Common myeloid progenitor, CD34-positive (primary cell): ENCODE measurements around the gene CDON.

Source experiments
- CTCF ChIA-PET: fragments of 350-600 bp; sonication (Branson Sonifier 250); formaldehyde crosslinking; loops from one replicate; lab custom pipeline; 2021; ENCODE audit warnings: antibody characterized with exemption; lab: Charles Lee
- POLR2A ChIA-PET: fragments of 350-600 bp; sonication (Branson Sonifier 250); formaldehyde crosslinking; loops from one replicate; lab custom pipeline; 2021; ENCODE audit warnings: antibody characterized with exemption; lab: Charles Lee
- DNase-seq, 3 donors: peaks; one replicate each; pipeline versions ENCODE4 v3.0.0 to v3.0.0-alpha.2; 2013
- H3K27ac ChIP-seq, 2 experiments: 1 replicate in 1 of 2; 2 replicates in 1 of 2; pipeline ENCODE4 v1.7.0; 2013; ENCODE audit warnings: inconsistent platforms in 2 of 2, low read length in 2 of 2, mild to moderate bottlenecking in 2 of 2, low read depth in 1 of 2, moderate library complexity in 1 of 2; ENCODE audit not compliant: severe bottlenecking in 2 of 2, insufficient read depth in 1 of 2, poor library complexity in 1 of 2
- H3K27me3 ChIP-seq, 5 experiments: replicated peaks in 2 of 5; 1 replicate in 3 of 5; 2 replicates in 2 of 5; pipeline versions ENCODE4 v1.6.1 to v1.7.0; 2013; ENCODE audit warnings: low read length in 4 of 5, mild to moderate bottlenecking in 2 of 5, moderate library complexity in 2 of 5, inconsistent platforms in 1 of 5; ENCODE audit not compliant: insufficient read depth in 5 of 5, control insufficient read depth in 4 of 5
- H3K36me3 ChIP-seq, 4 experiments: 1 replicate in 2 of 4; 2 replicates in 2 of 4; pipeline versions ENCODE4 v1.6.1 to v1.7.0; 2013; ENCODE audit warnings: low read length in 3 of 4, control low read depth in 1 of 4, mild to moderate bottlenecking in 1 of 4; ENCODE audit not compliant: control insufficient read depth in 4 of 4, insufficient read depth in 4 of 4
- H3K4me1 ChIP-seq, 4 experiments: 1 replicate in 3 of 4; 2 replicates in 1 of 4; pipeline versions ENCODE4 v1.6.1 to v1.7.1; 2013; ENCODE audit warnings: low read length in 3 of 4, mild to moderate bottlenecking in 3 of 4, control low read depth in 1 of 4, inconsistent platforms in 1 of 4, moderate library complexity in 1 of 4; ENCODE audit not compliant: control insufficient read depth in 4 of 4, insufficient read depth in 4 of 4; ENCODE audit errors: control extremely low read depth in 1 of 4
- H3K4me3 ChIP-seq, 7 experiments: 1 replicate in 4 of 7; 2 replicates in 3 of 7; pipeline versions ENCODE4 v1.5.1 to v1.7.0; 2013; ENCODE audit warnings: mild to moderate bottlenecking in 7 of 7, low read length in 6 of 7, moderate library complexity in 6 of 7, inconsistent platforms in 2 of 7, low read depth in 2 of 7, control low read depth in 1 of 7; ENCODE audit not compliant: insufficient read depth in 4 of 7, control insufficient read depth in 1 of 7; ENCODE audit errors: extremely low read depth in 1 of 7
- H3K9me3 ChIP-seq, 5 experiments: 1 replicate in 4 of 5; 2 replicates in 1 of 5; pipeline versions ENCODE4 v1.6.1 to v1.7.1; 2013; ENCODE audit warnings: low read length in 4 of 5, mild to moderate bottlenecking in 2 of 5, inconsistent platforms in 1 of 5, low read depth in 1 of 5, moderate library complexity in 1 of 5; ENCODE audit not compliant: control insufficient read depth in 4 of 5, insufficient read depth in 2 of 5; ENCODE audit errors: control extremely low read depth in 1 of 5
- WGBS: methylation state at CpG from one replicate; pipeline ENCODE4 v1.1.5; 2013; ENCODE audit not compliant: insufficient coverage; 5-methylcytosine and 5-hydroxymethylcytosine counted together

Gene CDON

DNA sequence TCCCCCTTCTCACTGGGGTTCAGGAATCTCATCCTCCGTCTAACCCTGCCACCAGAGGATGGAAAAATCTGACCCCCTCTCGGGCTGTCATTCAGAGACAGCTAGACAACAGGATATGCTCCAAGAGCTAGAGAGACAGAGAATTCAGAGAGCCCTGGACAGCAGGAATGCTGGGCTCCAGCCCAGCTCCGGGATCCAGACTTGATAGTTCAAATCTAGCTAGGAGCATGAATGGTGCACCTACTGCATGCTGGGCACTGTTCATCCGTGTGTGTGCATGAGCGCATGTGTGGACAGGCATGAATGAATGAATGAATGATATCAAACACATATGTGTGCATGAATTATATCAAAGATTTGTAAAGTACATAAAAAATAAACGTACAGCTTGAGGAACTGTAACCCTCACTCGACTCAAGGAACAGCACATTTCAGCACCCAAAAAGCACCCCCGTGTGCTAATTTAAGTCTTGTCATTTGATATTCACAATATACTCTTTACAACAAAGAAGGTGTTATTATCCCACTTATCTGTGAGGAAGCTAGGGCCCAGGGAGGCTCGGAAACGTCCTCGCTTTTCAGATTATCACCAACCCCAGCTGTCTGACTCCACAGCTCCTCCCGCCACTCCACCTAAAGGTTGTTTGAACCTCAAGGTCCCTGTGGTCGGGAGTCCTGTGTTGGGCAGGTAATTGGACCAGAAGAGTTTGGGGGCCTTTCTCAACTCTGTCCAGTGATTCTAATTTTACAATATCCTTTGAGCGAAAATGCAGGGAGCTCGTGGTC is 117.5 kb downstream of the CDON start:
- CTCF ChIA-PET: interaction anchor here (0.8 to 1.2 kb wide), 2 partner anchors 21 to 23 kb away, joined by 3 read pairs; no protein-coding TSS in a partner anchor
- POLR2A ChIA-PET: no interaction called here
- 96% methylated on average over 7 of the region's 15 CpGs for WGBS
- Histone ChIP-seq H3K27me3 (peaks cover 0 to 15% (median 3%) of the 10 kb centered on the region in 5 experiments), H3K27ac (no peak overlapping the region), H3K9me3 (no peaks in the 10 kb centered on the region), H3K4me1 (no peaks in the 10 kb centered on the region), H3K36me3 (no peaks in the 10 kb centered on the region), H3K4me3 (no peak overlapping the region)
- DNase-seq: no peak

DNA sequence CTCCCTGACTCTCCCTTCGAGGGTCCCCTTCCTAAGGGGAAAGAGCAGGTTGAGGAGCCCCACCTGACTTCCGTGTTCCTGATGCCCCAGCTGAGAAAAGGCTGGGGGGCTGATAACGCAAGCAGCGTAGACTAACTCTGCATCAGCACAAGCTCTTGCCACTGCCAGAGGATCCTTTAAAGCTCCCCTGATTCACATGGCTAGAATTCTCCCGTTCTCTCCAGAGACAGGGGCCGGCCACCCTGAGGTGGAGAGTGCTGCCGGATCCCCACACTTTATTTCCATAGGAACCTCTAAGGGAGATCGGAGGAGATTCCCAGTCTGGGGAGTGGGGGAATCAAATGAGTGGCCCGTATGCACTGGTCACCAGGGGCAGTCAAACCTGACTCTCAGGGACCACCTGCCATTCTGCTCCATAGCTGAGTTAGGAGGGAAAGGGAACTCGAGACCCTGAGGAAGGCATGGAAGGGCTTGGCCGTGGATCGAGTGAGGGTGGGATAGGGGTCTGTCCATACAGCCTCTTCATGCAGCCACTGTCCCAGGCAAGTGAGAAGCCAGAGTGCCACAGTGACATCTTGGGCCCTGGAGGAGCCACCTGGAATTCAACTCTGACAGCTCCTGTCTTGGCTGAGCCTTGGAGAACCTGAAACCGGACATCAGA is 118.2 kb downstream of the CDON start:
- no peaks in the 10 kb centered on the region for H3K4me1 ChIP-seq
- WGBS: 78% methylated on average over 11 of the region's 13 CpGs
- no peaks in the 10 kb centered on the region for H3K9me3 ChIP-seq
- no peak overlapping the region for H3K4me3 ChIP-seq
- CTCF ChIA-PET: interaction anchor here (0.8 to 3.9 kb wide), 3 partner anchors 20 to 249 kb away, joined by 3 to 28 read pairs (median 3); no protein-coding TSS in a partner anchor
- H3K27ac ChIP-seq: no peak overlapping the region
- DNase-seq: no peak
- no peaks in the 10 kb centered on the region for H3K36me3 ChIP-seq
- peaks cover 0 to 12% (median 3%) of the 10 kb centered on the region in 5 experiments for H3K27me3 ChIP-seq
- POLR2A ChIA-PET: no interaction called here

DNA sequence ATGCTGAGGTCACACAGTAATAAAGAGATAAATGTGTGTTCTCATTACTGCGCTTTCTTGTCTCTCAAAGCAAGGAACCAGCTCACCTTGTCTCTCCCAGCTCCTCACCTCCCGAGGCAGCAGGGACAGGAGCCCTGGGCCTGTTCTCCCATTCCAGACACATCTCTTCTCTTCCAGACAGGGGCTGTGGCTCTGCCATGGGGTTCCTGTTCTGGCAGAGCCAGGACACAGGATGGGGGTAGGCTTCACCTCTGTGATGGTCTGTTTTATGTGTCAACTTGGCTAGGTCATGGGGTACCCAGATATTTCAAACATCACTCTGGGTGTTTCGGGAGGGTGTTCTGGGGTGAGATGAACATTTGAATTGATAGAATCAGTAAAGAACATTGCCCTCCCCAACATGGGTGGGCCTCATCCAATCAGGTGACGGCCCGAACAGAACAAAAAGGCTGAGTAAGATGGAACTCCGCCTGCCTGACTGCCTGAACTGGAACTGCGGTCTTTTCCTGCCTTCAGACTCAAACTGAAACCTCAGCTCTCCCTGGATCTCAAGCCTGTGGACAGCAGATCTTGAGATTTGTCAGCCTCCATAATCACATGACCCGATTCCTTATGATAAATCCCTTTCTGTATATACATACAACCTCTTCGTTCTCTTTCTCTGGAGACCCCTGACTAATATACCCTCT is 118.9 kb downstream of the CDON start:
- ChIA-PET POLR2A (no interaction called here), CTCF (interaction anchor here (0.7 to 3.9 kb wide), 5 partner anchors 21 to 598 kb away, joined by 3 to 28 read pairs (median 3); no protein-coding TSS in a partner anchor)
- Histone ChIP-seq H3K27ac (no peak overlapping the region), H3K4me1 (no peaks in the 10 kb centered on the region), H3K27me3 (peaks cover 0 to 12% (median 3%) of the 10 kb centered on the region in 5 experiments), H3K4me3 (no peak overlapping the region), H3K36me3 (no peaks in the 10 kb centered on the region), H3K9me3 (no peaks in the 10 kb centered on the region)
- 88% methylated on average over 7 of the region's 9 CpGs for WGBS
- no peak for DNase-seq

DNA sequence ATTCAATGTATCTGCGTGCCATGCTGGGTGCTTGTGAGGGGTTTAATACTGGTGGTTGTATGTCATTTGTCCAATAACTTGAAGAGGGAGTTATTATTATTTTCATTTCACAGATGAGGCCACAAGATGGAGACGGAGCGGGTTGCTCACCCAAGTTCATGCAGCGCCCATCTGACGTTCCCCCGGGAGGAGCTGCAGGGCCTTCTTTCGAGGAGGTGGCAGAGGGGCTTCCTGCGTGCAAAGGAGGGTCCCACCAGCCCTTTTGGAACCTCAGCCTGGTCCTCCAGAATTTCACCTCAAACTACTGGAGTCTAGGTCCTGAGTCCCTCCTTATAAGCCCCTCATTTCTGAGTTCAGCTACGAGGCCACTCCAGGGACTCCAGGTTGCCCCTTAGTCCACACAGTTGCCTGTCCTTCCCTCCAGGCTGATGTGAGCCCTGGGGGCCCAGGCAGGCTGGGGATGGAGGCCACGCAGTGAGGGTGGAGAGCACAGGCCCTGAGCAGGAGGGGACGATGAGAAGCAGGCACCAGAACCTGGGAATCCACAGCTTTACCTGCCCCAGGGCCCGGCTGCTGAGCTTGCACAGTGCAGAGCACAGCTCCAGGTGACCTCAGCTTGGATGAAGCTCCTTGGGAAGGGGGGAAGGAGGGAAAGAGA is 119.8 kb downstream of the CDON start:
- Histone ChIP-seq H3K36me3 (no peaks in the 10 kb centered on the region), H3K9me3 (no peaks in the 10 kb centered on the region), H3K27ac (no peak overlapping the region), H3K4me3 (no peak overlapping the region), H3K4me1 (peaks cover 0 to 2% (median 0%) of the 10 kb centered on the region in 4 experiments), H3K27me3 (peaks cover 0 to 12% (median 3%) of the 10 kb centered on the region in 5 experiments)
- WGBS: 81% methylated on average over 8 of the region's 12 CpGs
- no peak for DNase-seq
- POLR2A ChIA-PET: no interaction called here
- CTCF ChIA-PET: interaction anchor here (0.9 to 3.9 kb wide), 6 partner anchors 8 to 597 kb away, joined by 3 to 28 read pairs (median 3); no protein-coding TSS in a partner anchor

DNA sequence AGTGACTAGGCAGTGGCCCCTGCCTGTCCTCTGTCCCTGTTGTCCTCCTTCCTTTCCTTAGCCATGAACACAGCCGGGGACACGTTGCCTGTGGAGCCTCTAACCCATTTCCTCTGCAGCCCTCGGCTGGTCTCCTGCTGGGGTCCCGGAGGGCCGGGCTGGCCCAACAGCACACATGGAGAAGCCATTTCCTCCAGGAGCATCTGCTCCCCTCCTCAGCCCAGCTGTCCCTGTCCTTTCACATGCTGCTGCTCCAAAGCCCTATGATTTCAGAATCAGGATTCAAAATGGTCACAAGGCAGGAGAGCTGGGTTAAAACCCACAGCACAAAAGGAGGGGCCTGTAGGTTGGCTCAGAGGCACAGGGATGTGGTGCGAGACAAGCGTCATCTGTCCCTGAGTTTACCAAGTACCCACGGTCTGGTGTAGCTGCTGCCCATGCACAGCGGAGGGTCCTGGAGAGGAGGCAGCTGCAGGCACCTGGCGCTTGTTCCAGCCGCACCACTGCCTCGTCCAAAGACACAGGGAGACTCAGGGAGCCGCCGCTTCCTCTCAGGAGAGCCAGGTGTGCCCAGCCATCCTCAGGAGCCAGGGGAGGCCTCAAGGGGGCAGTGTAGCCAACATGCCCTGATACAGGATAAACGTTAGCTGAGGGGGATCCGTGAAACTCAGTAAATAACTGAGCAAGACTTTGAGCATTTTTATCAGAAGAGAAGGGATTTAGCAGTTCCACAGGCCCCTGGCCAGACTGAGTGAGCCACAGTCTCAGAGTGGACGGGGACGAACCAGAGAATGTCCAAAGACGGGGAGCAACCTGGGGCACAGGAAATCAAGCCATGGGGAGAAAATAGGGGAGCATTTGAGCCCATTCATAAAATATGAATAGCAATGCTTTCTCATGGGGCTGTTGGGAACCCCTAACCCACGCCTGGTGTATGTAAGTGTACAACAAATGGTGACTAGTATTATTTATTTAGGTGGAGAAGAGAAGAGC is 120.8 kb downstream of the CDON start:
- Histone ChIP-seq H3K4me3 (no peak overlapping the region), H3K4me1 (peaks cover 0 to 2% (median 0%) of the 10 kb centered on the region in 4 experiments), H3K27me3 (peaks cover 0 to 12% (median 3%) of the 10 kb centered on the region in 5 experiments), H3K36me3 (no peaks in the 10 kb centered on the region), H3K27ac (no peak overlapping the region), H3K9me3 (no peaks in the 10 kb centered on the region)
- peak; percentile 14 to 46 (median 27) for DNase-seq
- CTCF ChIA-PET: interaction anchor here (0.6 to 3.9 kb wide), 8 partner anchors 9 to 256 kb away, joined by 3 to 28 read pairs (median 4); no protein-coding TSS in a partner anchor
- WGBS: 35% methylated on average over 19 of the region's 20 CpGs
- POLR2A ChIA-PET: no interaction called here

DNA sequence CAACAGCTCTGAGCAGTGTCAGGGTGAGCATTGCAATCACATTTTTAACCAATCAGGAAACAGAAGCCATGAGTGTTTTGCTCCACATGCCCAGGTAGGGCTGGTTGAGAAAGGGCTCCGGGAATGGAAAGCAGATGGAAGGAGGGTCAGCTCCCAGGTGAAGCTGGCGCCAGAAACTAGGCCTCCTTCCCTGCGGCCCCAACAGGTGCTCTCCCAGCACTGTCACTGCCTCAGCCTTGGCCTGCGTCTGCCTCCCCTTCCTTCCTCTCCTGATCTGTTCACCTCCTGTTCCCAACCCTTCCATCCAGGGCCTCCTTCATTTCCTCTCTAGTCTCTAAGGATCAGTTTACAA is 121.4 kb downstream of the CDON start:
- no peak for DNase-seq
- ChIA-PET POLR2A (no interaction called here), CTCF (interaction anchor here (0.8 to 3.9 kb wide), 5 partner anchors 16 to 260 kb away, joined by 3 to 28 read pairs (median 4); no protein-coding TSS in a partner anchor)
- H3K4me3 ChIP-seq: no peak overlapping the region
- peaks cover 0 to 12% (median 3%) of the 10 kb centered on the region in 5 experiments for H3K27me3 ChIP-seq
- no peaks in the 10 kb centered on the region for H3K9me3 ChIP-seq
- peaks cover 0 to 2% (median 0%) of the 10 kb centered on the region in 4 experiments for H3K4me1 ChIP-seq
- H3K27ac ChIP-seq: no peak overlapping the region
- no peaks in the 10 kb centered on the region for H3K36me3 ChIP-seq
- 100% methylated on average over 2 of the region's 4 CpGs for WGBS
